Activated T-cell treated with anti-CD3 and anti-CD28 coated beads for 48 hours (primary cell): Measurements from ENCODE around the gene KRTAP10-9.
"Not testable (repeated sequence)": the region's sequence is repeated elsewhere in the genome, so short reads cannot be mapped to it uniquely, and the experiment has no call there.

ENCODE experiments used
- DNase-seq: peaks from one replicate; pipeline ENCODE4 v3.0.0-alpha.2; 2020; ENCODE audit warnings: low read depth

The KRTAP10-9 gene

DNA sequence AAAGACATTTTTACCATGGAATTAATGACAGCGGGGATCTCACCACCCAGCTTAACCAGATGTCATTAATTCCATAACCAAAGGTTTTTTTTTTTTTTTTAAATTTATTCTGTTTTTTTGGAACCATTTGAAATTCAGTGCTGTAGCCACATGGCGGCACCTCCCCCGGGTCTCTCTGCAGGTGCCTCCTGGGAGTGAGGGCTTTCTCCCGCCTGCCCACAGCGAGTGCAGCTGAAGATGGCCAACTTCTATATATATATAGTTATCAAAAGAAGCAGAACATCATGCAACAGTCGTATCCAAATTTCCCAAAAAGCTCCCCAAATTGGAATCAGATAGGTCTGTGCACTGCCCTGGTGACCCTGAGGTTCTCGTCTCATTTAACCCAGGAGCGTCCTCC is 11.4 kb upstream of the KRTAP10-9 start:
- no peak for DNase-seq

DNA sequence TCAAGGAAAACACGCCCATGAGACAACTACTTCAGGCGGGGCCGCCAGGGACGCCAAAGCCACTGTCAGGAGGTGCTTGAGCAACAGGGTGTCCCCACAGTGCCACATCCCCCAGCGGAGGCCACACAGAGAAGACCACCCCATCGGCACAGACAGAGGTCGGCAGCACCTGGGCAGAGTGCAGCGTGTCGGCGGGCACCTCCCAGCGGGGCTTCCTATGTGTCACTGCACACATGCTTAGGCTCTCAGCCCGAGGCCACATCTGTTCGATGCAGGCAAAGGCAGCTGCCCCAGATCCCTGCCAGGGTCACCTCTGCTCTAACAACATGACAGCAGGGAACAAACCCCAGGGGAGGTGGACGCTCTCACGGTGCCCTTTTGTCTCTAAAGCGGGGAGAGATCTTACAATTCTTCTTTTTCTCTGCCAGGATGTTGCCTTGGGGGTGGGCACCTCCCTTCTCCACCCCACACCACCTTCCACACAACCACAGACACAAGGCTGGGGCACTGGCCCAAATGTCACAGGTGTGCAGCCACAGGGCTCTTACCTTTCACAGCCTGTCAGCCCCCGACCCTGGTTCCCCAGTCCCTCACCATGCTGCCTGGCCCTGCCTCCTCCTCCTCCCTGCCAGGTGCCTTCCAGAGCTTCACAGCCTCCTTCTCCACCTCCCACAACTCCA is 10.8 kb upstream of the KRTAP10-9 start:
- no peak for DNase-seq

DNA sequence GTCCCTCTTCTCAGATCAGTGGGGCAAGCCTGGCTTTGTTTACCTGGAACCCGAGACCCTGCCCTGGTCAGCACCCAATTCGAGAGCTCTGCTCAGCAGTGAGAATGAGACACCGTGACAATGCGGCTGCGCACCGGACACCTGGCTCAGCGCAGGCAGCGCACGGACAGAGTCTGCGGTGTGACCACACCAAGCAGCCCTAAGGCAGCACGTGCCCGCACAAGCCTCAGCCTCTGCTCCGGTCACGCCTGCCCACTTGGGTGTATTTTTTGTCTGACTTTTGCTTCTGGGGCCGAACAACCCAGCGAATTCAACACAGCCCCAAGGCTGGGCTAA is 10.3 kb upstream of the KRTAP10-9 start:
- no peak for DNase-seq

DNA sequence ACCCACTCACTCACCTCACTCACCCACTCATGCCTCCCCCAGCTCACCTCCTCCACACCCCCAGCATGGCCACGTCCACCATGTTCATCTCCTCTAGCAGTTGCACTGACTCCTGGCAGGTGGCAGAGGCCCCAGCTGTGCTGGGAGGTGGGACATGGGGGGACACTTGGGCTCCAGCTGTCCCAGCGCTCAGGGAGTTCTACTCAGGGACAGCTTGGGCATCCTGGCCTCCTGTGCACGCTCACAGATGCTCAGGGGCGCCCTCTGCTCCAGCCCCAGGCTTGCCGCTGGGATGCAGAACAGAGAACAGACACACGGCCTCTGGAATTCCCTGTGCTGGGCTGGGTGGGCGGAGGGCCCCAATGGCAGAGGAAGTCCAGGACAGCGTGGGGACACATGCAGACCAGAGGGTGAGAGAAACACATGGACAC is 9.8 kb upstream of the KRTAP10-9 start:
- no peak for DNase-seq

DNA sequence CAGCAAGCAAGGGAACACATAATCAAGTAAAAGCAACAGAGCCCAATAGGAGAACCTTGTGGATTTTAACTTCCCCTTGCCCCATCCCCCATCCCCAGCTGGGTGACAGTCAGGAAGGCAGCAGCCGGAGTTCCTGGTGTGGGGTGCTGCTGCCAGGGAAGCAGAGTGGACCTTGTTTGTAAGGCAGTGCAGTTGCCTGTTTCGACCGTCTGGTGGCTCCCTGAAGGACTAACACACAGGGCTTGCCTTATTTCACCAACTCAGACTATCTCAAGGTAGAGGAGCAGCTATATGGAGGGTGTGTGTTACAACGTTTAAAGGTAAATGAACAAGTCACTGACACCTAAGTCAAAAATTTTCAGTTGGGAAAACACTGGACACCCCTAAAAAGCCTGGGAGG is 8.4 kb upstream of the KRTAP10-9 start:
- DNase-seq = no peak

DNA sequence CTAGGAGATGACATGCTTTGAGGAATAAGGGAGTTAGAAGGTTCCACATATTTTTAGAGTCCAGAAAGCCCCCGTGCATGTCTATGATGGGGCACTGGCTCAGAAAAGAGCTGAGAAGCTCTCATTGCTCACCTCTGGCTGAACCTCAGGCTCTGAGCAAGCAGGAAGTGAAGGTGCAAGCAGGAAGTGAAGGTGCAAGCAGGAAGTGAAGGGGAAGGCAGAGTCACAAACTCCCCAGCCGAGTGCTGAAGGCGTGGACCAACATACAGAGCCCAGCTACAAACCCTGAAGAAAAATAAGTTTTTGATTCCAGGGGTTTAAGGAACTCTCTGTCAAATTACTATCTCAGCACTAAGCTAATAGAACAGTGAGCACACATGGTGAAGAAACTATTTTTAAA is 8.0 kb upstream of the KRTAP10-9 start:
- peak; percentile 22 for DNase-seq

DNA sequence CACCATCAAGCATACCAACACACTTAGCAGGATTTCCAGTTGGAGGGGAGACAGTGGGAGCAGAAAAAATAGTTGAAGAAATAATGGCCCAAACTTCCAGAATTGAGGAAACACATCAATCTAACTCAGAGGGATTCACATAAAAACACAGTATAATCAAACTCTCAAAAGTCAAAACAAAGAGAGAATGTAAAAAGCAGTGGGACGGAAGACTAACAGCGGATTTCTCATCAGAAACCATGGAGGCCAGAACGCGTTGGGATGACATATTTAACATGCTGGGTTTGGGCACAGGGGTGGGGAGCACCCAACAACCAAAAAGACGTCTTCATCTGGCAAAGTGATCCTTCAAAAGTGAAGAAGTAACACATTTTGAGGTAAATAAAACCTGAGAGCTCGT is 7.0 kb upstream of the KRTAP10-9 start:
- no peak for DNase-seq

DNA sequence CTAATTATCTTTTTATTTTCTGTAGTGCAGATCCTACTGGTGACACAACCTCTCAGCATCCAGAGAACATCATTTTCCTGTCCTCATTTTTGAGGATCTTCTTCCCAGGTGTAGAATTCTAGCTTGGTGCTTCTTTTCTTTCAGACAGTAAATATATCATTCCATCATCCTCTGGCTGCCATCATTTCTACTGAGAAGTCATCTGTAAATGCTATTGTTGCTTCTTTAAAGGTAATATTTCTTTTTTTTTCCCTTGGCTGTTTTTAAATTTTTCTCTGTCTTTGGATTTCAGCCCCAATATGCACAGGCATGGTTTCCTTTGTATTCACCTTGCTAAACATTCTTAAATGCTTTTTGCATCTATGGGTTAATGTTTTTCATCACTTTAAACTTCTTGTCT is 3.3 kb upstream of the KRTAP10-9 start:
- no peak for DNase-seq

DNA sequence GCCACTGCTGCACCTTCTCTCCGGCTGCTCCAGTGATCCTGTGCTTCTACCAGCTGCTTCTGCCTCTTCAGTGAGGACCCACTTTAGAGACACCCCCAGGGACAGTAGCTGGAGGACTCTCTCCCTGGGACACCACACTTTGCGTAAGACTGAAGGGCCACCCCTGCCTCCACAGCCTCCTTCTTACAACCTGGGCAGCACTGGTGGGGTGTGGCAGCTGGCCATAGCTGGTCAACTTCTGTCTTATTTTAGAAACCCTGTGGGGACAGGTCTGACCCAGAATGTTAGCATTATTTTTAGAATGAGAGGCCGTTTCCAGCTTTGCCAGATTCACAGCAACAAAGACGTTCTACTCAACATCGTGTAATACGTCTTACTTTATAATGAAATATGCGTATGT is 1.1 kb upstream of the KRTAP10-9 start:
- no peak for DNase-seq

DNA sequence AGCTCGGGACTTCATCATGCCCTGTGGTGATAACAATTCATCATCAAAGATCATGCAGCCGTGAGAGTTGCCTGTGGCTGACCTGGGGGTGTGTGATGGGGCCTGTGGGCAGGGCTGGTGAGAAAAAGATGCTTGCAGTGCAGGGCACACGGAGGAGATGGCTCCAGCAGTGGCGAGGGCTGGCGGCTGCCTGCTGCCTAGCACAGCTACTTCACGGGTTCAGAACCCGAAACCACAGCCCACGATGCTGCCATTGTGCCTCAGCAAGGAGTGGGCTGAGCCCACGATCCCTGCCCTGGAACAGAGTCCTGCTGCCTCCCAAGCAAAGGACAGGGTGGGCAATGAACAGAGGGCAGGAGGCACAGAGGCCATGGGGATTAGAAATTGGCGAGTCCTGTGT is 631 bp upstream of the KRTAP10-9 start:
- DNase-seq = no peak

DNA sequence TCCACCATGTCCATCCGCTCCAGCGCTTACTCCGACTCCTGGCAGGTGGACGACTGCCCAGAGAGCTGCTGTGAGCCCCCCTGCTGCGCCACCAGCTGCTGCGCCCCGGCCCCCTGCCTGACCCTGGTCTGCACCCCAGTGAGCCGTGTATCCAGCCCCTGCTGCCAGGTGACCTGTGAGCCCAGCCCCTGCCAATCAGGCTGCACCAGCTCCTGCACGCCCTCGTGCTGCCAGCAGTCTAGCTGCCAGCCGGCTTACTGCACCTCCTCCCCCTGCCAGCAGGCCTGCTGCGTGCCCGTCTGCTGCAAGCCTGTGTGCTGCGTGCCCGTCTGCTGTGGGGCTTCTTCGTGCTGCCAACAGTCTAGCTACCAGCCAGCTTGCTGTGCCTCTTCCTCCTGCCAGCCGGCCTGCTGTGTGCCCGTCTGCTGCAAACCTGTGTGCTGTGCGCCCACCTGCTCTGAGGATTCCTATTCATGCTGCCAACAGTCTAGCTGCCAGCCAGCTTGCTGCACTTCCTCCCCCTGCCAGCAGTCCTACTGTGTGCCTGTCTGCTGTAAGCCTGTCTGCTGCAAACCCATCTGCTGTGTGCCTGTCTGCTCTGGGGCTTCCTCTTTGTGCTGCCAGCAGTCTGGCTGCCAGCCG is 409 bp downstream of the KRTAP10-9 start:
- not testable (repeated sequence) for DNase-seq

DNA sequence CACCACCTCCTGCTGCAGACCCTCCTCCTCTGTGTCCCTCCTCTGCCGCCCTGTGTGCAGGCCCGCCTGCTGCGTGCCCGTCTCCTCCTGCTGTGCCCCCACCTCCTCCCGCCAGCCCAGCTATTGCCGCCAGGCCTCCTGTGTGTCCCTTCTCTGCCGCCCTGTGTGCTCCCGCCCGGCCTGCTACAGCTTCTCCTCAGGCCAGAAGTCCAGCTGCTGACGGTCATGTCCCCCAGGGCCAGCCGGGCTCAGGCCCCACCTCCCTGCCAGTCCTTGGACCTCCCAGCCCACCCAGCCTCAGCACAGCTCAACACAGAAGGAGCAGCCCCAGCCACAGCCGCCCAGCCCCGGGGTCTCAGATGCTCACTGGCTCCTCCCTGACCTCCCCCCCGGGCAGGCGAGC is 939 bp downstream of the KRTAP10-9 start:
- DNase-seq = not testable (repeated sequence)

DNA sequence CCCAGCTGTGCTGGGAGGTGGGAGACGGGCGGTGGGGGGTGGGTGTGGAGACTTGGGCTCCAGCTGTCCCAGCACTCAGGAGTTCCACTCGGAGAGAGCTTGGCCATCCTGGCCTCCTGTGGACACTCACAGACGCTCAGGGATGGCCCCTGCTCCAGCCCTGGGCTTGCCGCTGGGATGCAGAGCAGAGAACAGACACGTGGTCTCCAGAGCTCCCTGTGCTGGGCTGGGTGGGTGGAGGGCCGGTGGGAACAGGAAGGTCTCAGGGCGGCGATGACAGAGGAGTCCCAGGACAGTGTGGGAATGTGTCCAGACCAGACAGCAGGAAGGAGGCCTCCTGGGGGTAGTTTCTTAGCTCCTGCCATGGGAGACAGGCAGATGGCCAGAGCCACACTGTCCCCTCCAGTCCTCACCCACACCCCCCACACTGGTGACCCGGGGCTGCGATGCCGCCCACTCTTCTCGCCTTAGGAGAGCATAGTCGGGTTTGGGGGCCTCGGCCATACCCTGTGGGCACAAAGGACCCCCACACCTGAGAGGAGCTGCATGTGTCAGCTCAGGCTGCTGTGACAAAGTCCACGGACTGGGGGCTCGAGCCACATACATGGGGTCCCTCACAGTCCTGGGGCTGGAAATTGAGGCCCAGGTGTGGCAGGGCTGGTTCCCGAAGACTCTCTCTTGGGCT is 2.0 kb downstream of the KRTAP10-9 start:
- DNase-seq = no peak

DNA sequence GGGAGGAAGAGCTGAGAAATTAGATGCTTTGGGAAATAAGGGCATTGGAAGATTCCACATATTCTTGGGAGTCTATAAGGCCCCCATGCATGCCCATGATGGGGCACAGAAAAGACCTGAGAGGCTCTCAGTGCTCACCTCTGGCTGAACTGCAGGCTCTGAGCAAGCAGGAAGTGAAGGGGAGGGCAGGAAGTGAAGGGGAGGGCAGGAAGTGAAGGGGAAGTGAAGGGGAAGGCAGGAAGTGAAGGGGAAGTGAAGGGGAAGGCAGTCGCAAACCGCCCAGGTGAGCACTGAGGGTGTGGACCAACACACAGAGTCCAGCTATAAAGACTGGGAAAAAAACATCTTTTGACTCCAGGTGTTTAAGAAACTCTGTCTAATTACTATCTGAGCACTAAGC is 3.5 kb downstream of the KRTAP10-9 start:
- no peak for DNase-seq

DNA sequence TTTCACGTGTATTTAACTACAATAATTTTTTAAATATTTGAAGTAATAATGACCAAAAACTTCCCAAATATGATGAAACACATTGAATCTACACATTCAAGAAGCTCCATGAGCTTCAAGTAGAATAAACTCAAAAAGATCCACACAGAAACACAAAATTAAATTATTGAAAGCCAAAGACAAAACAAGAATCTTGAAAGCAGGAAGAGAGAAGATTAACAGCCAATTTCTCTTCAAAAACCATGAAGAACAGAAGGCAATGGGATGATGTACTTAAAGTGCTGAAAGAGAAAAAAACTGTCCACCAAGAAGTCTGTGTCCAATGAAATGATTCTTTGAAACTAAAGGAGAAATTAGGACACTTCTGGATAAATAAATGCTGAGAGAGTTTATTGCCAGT is 5.2 kb downstream of the KRTAP10-9 start:
- DNase-seq = no peak

DNA sequence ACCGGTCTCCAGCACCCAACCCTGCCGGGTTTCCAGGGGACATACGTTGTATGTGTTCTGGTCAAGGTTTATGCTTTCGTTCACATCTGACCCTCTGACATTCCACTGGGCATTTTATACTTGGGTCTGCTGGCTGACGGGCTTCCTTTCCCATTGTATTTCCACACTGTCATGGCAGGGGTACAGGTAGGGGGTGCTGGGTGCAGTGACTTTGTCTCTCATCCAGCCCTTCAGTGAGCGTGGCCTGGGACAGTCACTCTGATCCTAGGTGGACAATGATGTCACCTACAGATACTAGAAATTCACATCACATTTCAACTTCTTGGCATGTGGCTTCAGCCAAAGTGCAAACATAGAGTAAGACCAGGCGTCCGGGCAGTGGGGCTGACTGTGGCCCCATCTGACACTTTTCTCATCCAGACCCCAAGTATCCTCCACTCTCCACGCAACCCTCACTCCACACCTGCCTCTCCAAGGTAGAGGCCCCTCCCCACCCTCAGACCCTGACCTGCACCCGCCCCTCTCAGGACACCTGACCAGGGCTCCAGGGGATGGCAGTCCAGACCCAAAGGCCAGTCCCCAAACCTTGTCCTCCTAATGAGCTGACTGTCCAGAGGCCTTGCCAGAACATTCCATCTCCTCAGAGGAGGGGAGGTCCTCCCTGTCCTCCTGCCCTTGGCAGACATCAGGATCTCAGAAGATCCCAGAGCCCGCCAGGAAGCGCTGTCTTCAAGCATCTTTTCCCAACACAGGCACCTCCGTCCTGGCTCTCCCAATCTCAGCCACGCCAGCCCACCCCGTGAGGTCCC is 9.5 kb downstream of the KRTAP10-9 start:
- no peak for DNase-seq

DNA sequence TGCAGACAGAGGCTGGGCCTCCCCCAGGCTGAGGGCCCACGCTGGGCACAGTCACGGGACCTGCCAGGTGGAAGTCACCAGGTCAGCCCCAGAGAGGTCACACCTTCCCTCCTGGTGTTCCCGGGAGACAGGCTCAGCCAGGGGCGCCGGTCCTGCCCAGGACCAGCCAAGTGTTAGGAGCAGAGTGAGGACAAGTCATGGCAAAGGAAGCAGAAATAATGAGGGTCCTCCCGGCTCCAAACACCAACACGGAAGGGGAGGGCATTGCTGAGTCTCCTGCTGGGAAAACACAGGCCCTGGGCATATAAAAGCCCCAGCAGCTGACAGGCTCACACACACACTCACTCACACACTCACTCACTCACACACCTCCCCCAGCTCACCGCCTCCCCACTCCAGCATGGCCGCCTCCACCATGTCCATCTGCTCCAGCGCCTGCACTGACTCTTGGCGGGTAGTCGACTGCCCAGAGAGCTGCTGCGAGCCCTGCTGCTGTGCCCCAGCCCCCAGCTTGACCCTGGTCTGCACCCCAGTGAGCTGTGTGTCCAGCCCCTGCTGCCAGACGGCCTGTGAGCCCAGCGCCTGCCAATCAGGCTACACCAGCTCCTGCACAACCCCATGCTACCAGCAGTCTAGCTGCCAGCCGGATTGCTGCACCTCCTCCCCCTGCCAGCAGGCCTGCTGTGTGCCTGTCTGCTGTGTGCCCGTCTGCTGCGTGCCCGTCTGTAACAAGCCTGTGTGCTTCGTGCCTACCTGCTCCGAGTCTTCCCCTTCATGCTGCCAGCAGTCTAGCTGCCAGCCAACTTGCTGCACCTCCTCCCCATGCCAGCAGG is 10.3 kb downstream of the KRTAP10-9 start, which contains the start of gene KRTAP10-10:
Gene KRTAP10-10 (plus strand): TSS at position 339 of the 833 bp plus-strand sequence. CDS start 62 bp downstream, at position 401.
- no peak for DNase-seq

DNA sequence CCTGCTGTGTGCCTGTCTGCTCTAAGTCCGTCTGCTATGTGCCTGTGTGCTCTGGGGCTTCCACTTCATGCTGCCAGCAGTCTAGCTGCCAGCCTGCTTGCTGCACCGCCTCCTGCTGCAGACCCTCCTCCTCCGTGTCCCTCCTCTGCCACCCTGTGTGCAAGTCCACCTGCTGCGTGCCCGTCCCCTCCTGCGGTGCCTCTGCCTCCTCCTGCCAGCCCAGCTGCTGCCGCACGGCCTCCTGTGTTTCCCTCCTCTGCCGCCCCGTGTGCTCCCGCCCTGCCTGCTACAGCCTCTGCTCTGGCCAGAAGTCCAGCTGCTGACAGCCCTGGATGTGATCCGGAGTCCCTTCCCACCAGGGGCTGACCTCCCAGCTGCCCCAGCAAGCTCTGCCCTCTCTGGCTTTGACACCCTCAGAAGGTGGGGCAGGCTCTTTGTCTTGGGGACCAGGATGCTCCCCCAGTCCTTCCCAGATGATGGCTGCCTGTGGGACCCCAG is 11.0 kb downstream of the KRTAP10-9 start:
- DNase-seq = not testable (repeated sequence)

DNA sequence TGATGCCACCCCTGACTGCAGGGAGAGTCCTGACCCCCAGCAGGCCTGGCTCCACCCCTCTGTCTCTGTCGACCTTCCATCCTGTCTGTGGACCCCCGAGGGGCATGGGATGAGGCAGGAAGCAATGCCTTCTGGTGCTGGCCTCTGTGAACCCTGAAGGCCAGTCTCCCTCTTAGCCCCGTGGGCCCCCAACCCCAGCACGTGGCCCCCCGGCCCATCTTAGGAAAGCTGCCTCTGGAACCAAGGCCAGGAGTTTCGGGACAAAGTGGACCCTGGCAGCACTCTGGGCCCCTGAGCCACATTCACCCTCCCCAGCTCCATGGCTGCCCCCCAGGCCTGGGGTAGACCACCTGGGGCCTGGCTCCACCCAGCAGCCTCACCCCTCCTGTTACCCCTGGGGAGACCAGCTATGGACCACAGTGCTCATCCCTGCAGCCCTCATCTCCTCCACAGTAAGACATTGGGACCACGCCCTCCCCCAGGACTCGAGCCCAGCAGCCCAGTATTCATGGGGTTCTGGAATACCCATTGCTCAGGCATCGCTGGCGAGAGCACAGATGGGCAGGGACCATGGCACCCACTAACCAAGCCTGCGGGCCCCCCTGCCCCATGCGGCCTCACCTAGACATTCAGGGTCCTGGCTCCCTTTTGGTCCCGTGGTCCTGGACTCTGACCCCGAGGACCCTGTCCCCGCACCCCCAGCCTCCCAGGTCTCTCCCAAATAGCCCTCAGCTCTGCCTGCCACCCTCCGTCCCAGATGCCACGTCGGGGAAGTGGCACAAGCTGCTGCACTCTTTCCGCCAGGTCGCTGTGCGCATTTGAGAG is 11.8 kb downstream of the KRTAP10-9 start:
- DNase-seq = not testable (repeated sequence)

DNA sequence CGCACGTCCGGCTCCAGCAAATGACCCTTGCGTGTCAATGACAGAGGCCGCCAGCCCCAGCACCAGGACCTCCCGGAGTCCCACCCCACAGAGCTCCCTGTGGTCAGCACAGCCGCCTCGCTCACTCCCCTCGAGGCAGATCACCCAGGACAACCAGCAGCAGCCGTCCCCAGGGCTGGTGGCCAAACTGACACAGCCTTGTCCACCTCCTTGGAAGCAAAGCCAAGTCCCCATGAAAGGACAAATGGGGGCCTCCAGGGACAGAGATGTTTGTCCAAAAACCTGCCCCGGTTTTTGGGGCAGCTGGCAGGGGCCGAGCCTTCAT is 12.4 kb downstream of the KRTAP10-9 start:
- DNase-seq = no peak

DNA sequence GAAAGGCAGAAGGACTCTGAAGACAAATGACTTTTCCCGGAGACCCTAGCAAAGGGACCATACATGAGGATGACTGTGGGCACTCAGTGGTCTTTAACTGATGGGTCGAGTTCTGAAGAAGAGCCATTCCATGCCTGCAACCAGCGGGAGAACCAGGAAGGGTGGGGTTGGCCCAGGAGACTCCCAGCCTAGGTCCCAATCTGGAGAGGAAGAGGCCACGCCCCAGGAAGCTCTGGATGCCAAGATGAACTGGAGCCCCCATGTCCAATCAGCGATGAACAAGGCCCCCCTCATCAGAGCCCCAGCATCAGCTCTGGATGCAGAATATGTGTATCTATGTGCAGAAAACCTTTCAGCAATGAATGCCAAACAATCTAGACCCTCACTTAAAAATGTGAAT is 13.9 kb downstream of the KRTAP10-9 start:
- no peak for DNase-seq
